HepG2 (cell line): ENCODE results near the gene SLC16A5. TPM values are rescaled to one million over a fixed set of nuclear protein-coding genes. Genes with fewer than 3 reads are reported as not detected.

Source experiments
- AGO2 ChIP-seq: fragments of 200-400 bp; formaldehyde crosslinking; optimal IDR thresholded peaks from 2 replicates; pipeline ENCODE3; 2017; ENCODE audit warnings: mild to moderate bottlenecking, low read depth, low read length, moderate library complexity
- CERS6 ChIP-seq: sonication (generic); formaldehyde crosslinking; IDR thresholded peaks from 2 replicates; pipeline ENCODE4 v1.5.0; 2020; ENCODE audit warnings: missing genetic modification reagents
- HNRNPH1 ChIP-seq: fragments of 200-400 bp; formaldehyde crosslinking; optimal IDR thresholded peaks from 2 replicates; pipeline ENCODE3; 2017; ENCODE audit warnings: mild to moderate bottlenecking, low read depth, low read length
- MLXIP ChIP-seq: sonication (generic); formaldehyde crosslinking; IDR thresholded peaks from 2 replicates; pipeline ENCODE4 v1.9.0; 2021; ENCODE audit warnings: missing genetic modification reagents, borderline replicate concordance
- RAD21 ChIP-seq: fragments of 450-650 bp; formaldehyde crosslinking; IDR thresholded peaks from 2 replicates; pipeline ENCODE4 v1.5.0; 2020; ENCODE audit warnings: mild to moderate bottlenecking
- SYNCRIP ChIP-seq: fragments of 200-400 bp; formaldehyde crosslinking; IDR thresholded peaks from 2 replicates; pipeline ENCODE4 v1.6.1; 2018; ENCODE audit warnings: mild to moderate bottlenecking, low read depth, low read length; ENCODE audit not compliant: insufficient read depth
- TCF7L2 ChIP-seq: IDR thresholded peaks from 2 replicates; pipeline ENCODE4 v1.6.1; 2011; ENCODE audit warnings: mild to moderate bottlenecking, low read depth, low read length, moderate library complexity
- ZBTB46 ChIP-seq: sonication (generic); formaldehyde crosslinking; IDR thresholded peaks from 2 replicates; pipeline ENCODE4 v1.4.0; 2020; ENCODE audit warnings: mild to moderate bottlenecking, missing genetic modification reagents, borderline replicate concordance
- ZNF205 ChIP-seq: IDR thresholded peaks from 2 replicates; pipeline ENCODE4 v1.6.1; 2018; ENCODE audit warnings: missing biosample characterization, missing genetic modification reagents
- ZNF292 ChIP-seq: sonication (generic); formaldehyde crosslinking; IDR thresholded peaks from 2 replicates; pipeline ENCODE4 v1.8.1; 2022; ENCODE audit warnings: mild to moderate bottlenecking, low read depth, missing genetic modification reagents, borderline replicate concordance
- ZNF709 ChIP-seq: sonication (generic); formaldehyde crosslinking; IDR thresholded peaks from 2 replicates; pipeline ENCODE4 v1.5.0; 2020; ENCODE audit warnings: mild to moderate bottlenecking, missing genetic modification reagents
- ZNF782 ChIP-seq: sonication (generic); formaldehyde crosslinking; IDR thresholded peaks from 2 replicates; pipeline ENCODE4 v1.4.0; 2020; ENCODE audit warnings: missing genetic modification reagents, mild to moderate bottlenecking, borderline replicate concordance
- ZSCAN9 ChIP-seq: IDR thresholded peaks from 2 replicates; pipeline ENCODE4 v1.6.1; 2016; ENCODE audit warnings: borderline replicate concordance
- polyA plus RNA-seq, 8 experiments: library from polyadenylated mRNA; depleted of rRNA in 3 of 8; stranded (reverse) in 7 of 8; unstranded in 1 of 8; fragments of >200 nt; fragmentation: Illumina TruSeq in 4 of 8; extraction: Trizol in 4 of 8; gene quantifications; 2 replicates each; pipeline versions ENCODE4 v1.2.1 to v1.2.3, GENCODE V29; 2011 to 2016; ENCODE audit warnings: low read depth in 4 of 8, missing spikeins in 1 of 8, mixed read lengths in 1 of 8; ENCODE audit not compliant: insufficient read depth in 1 of 8
- total RNA-seq, 5 experiments: library from RNA; depleted of rRNA; stranded (reverse); fragments of >200 nt; fragmentation: Illumina TruSeq; extraction: Trizol; gene quantifications; 2 replicates each; pipeline ENCODE4 v1.2.3, GENCODE V29; 2016; ENCODE audit warnings: low read depth in 1 of 5
- TF ChIP-seq, protein P1 (sequence below): IDR thresholded peaks from 2 replicates; pipeline ENCODE4 v1.6.1; 2016; ENCODE audit warnings: low read depth, control low read depth
- TF ChIP-seq, protein P2 (sequence below): sonication (generic); formaldehyde crosslinking; IDR thresholded peaks from 2 replicates; pipeline ENCODE4 v1.4.0; 2020; ENCODE audit warnings: missing genetic modification reagents, borderline replicate concordance

Gene SLC16A5
- total and polyA plus RNA-seq, 2 of the 13 experiments (the other 11 are each of a cell fraction or from before 2014, with no cell fraction given): 0.69 to 5.6 TPM

GRCh38 chr17:75046407-75047289, 41.1 kb upstream of the SLC16A5 start, which contains the start of the genes ATP5PD and KCTD2 (continued):
- TF ChIP-seq ZBTB46 (no peak), ZNF709 (CRISPR knock-in tag) (peak; percentile 82), ZNF782 (peak; percentile 86; the same call in 1 of the 2 replicates), MLXIP (CRISPR knock-in tag) (no peak), ZNF292 (CRISPR knock-in tag) (no peak), SYNCRIP (no peak), ZNF205 (CRISPR knock-in tag) (no peak; the same call in none of the 2 replicates), RAD21 (peak; percentile 18), HNRNPH1 (no peak), ZSCAN9 (CRISPR knock-in tag) (no peak), CERS6 (CRISPR knock-in tag) (no peak), AGO2 (peak; percentile 96), TCF7L2 (no peak)
- TF ChIP-seq, protein P1, sequence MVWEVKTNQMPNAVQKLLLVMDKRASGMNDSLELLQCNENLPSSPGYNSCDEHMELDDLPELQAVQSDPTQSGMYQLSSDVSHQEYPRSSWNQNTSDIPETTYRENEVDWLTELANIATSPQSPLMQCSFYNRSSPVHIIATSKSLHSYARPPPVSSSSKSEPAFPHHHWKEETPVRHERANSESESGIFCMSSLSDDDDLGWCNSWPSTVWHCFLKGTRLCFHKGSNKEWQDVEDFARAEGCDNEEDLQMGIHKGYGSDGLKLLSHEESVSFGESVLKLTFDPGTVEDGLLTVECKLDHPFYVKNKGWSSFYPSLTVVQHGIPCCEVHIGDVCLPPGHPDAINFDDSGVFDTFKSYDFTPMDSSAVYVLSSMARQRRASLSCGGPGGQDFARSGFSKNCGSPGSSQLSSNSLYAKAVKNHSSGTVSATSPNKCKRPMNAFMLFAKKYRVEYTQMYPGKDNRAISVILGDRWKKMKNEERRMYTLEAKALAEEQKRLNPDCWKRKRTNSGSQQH (CRISPR knock-in tag): no peak; the same call in 1 of the 2 replicates
- TF ChIP-seq, protein P2, sequence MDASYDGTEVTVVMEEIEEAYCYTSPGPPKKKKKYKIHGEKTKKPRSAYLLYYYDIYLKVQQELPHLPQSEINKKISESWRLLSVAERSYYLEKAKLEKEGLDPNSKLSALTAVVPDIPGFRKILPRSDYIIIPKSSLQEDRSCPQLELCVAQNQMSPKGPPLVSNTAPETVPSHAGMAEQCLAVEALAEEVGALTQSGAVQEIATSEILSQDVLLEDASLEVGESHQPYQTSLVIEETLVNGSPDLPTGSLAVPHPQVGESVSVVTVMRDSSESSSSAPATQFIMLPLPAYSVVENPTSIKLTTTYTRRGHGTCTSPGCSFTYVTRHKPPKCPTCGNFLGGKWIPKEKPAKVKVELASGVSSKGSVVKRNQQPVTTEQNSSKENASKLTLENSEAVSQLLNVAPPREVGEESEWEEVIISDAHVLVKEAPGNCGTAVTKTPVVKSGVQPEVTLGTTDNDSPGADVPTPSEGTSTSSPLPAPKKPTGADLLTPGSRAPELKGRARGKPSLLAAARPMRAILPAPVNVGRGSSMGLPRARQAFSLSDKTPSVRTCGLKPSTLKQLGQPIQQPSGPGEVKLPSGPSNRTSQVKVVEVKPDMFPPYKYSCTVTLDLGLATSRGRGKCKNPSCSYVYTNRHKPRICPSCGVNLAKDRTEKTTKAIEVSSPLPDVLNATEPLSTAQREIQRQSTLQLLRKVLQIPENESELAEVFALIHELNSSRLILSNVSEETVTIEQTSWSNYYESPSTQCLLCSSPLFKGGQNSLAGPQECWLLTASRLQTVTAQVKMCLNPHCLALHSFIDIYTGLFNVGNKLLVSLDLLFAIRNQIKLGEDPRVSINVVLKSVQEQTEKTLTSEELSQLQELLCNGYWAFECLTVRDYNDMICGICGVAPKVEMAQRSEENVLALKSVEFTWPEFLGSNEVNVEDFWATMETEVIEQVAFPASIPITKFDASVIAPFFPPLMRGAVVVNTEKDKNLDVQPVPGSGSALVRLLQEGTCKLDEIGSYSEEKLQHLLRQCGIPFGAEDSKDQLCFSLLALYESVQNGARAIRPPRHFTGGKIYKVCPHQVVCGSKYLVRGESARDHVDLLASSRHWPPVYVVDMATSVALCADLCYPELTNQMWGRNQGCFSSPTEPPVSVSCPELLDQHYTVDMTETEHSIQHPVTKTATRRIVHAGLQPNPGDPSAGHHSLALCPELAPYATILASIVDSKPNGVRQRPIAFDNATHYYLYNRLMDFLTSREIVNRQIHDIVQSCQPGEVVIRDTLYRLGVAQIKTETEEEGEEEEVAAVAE: 0 out of 2 replicates have a peak, but pooled peaks have one; percentile 45
